Stimulated activated CD4-positive, alpha-beta T cell treated with anti-CD3 and anti-CD28 coated beads, Interleukin-1b, Interleukin-23, amount 100 ng/mL, for 48 hours (primary cell): ENCODE results near the gene NAA15.
A peak's percentile ranks its signal among the peaks of the same experiment; 100 is the strongest.
"Not testable (repeated sequence)": the region's sequence is repeated elsewhere in the genome, so short reads cannot be mapped to it uniquely, and the experiment has no call there.

Experiments used
- DNase-seq: peaks from one replicate; pipeline ENCODE4 v3.0.0-alpha.2; 2020

The NAA15 gene

DNA sequence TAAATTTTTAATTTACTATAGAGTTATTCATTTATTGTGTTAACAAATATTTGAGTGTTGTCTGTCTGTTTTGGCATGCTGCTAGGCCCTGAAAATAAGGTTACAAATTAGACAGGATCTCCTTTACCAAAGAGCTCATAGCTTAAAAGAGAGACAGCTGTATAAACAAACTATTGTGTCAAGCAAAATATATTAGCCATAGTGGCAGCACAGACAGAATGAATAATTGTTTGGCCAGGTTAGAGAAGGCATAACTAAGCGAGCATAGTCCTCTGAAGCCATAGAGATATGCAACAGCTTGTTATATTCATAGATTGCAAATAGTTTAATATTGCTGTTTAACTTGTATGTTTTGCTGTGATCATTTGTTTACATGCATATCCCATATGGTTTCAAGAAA, 67.7 kb downstream of the NAA15 start:
- no peak for DNase-seq

- no peak for DNase-seq
Measured at GRCh38 chr4:139374251-139374650, 72.9 kb downstream of the NAA15 start.

DNA sequence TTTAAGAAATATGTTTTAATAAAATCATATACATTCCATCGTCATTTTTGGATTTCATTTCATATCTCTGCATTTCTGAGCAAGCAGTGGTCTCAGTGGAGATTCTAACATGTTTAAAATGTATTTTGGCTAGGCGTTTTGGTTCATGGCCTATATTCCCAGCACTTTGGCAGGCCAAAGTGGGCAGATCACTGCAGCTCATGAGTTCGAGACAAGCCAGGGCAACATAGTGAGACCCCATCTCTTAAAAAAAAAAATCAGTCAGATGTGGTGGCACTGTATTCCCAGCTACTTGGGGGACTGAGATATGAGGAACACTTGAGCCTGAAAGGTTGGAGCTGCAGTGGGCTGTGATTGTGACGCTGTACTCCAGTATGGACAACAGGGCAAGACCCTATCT, 85.1 kb downstream of the NAA15 start:
- DNase-seq, result no peak

DNA sequence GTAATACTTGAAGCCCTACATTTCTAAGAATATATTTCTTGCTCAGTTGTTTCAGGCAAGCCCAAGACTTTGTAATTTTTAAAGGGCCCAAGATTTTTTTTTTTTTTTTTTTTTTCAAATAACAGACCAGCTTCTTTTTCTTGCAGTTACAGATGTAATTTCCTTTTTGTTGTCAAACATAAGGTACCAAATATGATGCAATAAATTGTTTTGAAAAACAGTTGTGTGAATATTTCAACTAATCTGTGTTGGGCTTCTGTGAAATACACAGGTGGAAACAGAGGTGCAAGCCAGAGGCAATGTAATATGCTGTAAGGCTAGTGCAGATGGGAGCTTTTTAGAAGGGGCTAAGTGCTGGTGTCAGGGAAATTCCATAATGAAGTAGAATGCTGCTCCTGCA, 87.8 kb downstream of the NAA15 start:
- no peak for DNase-seq

DNA sequence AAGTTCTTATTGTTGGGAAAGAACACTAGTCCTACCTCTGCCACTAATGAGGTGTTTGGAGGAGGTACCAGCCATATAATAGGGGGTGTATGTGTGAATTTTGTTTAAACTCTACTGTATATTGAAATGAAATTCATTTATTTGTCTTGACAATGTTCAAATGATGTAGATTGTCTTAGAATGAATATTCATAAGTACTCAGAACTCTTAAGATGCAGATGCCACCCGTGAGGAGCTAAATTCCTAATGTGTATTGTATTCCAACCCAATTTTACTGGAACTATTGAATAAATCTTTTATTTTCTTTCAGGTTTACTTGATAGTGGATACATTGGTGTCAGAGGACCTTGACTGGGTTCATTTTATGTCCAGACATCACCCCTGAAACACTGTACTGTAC, 88.7 kb downstream of the NAA15 start:
- no peak for DNase-seq

- no peak for DNase-seq
Measured at GRCh38 chr4:139391731-139392130, 90.4 kb downstream of the NAA15 start.

DNA sequence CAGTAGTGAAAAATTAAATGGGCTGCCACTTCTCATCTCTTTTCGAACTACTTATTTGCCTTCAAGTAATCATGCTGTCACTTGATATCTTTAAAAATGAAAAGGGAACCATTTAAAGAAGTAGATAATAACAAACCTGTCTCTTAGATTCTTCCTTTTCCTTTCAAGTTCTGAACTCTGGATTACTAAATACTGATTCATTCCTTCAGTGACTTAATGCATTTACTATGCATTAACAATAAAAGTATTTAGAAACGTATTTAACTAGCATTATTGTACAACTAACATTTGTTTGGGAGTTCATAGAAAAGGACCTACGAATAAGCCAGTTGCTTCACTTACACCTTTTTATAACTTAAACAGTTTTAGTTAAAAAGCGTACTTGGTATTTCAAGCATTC, 91.5 kb downstream of the NAA15 start:
- no peak for DNase-seq

DNA sequence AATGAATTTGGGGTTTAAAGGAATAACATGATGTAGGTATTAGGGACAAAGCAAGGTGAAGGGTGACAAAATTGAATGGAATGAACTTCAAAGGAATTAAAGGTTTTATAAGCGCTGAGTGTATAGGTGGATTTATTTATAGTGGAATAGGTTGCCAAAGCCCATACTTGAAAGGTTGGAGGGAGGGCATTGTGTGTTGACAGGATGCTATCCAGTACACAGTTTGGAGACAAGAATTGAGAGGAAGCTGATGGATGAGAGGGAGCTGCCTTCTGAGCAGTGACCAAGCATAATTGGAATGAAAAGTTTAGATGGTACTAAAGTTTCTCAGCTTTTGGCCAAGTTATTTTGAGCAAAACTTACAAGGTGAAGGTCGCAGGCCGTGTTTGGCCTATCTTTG, 100.1 kb downstream of the NAA15 start:
- no peak for DNase-seq

DNA sequence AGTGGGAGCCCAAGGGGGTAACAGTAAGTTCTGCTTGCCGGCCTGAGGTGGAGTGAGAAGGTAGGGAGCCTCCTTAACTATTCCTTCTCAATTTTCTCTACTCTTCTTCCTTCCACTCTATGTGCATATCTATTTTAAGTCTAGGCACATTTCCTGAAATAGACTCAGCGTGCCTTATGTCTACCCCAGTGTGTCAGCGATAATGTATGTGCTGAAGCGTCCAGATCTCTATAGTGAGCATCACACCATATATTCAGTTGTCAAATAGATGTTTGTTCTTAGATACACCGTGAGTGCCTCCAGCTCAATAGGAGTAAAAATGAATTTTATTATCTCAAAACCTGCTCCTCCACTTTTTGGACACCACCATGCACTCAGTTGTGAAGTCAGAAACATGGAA, 101.1 kb downstream of the NAA15 start:
- DNase-seq, result no peak

DNA sequence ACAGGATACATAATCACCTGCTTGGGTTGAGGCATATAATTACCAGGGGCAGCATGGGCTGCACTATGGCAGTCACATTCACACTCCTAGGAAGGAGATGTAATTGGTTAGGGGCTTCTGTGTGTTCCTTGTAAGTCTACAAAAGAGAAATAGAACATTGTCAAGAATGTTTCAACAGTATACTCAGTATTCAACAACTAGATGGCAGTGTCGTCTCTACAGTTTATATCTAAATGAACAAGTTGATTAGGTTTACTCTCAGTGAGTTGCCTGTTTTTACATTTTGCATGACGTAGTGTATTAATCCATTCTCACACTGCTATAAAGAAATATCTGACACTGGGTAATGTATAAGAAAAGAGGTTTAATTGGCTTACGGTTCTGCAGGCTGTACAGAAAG, 102.2 kb downstream of the NAA15 start:
- DNase-seq, result no peak

DNA sequence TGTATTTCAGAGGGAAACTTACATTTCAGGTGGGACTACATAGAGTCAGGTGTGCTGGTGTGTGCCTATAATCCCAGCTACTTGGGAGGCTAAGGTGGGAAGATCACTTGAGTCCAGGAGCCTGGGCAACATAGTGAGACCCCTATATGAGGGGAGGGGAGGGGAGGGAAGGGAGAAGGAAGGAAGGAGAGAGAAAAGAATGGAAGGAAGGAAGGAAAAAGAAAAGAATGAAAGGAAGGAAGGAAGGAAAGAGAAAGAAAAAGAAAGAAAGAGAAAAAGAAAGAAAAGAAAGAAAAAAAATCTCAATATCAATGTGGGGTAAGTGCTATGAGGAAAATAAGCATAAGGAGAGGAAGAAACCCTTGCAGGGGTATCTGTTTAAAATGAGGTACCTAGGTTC, 109.0 kb downstream of the NAA15 start:
- DNase-seq, result no peak

DNA sequence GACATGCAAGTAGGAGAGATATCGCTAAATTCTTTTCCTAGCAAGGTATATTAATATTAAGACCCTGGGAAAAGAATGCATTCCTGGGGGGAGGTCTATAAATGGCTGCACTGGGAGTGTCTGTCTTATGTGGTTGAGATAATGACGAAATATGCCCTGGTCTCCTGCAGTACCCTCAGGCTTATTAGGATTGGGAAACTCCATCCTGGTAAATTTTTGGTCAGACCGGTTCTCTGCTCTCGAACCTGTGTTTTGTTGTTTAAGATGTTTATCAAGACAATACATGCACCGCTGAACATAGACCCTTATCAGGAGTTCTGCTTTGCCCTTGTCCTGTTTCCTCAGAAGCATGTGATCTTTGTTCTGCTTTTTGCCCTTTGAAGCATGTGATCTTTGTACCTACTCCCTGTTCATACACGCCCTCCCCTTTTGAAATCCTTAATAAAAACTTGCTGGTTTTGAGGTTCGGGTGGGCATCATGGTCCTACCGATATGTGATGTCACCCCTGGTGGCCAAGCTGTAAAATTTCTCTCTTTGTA, 113.4 kb downstream of the NAA15 start:
- not testable (repeated sequence) for DNase-seq

- no peak for DNase-seq
Measured at GRCh38 chr4:139416073-139416673, 114.9 kb downstream of the NAA15 start.

DNA sequence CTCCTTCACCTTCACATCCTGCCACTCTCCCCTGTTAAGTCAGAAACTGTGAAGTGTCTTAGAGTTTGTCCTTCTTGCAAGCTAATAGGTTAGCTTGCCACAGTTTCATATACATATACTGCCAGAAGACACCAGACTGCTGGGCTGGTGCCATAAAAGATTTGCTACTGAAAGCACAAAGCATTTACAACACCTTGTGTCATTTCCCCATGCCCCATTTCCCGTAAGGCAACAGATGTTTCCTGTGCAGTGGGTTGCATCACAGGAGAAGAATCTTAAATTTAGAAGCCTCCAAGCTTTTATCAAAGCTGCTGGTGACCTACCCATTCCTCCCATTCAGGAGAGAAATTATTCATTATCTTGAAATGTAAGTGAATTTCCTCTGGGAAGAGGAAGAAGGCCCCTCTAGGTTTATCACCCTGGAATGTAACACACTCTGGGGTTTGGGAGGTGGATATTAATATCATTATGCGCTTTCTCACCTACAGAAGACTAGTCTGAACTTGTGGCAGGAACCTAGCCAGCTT, 118.1 kb downstream of the NAA15 start:
- DNase-seq, result peak; percentile 22

DNA sequence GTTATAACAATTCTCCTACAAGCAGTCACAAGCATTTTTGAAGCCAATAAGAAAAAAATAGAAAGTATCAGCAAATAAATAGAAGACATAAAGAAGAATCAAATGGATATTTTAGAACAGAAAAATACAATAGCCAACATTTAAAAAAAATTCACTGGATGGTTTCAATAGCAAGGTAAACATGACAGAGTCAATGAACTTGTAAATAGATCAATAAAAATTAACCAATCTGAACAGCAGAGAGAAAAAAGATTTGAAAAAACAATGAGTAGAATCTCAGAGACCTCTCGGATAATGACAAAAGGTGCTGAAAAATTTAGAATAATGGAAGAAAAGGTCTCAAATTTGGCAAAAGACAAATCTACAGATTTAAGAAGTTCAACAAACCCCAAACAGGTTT, 119.3 kb downstream of the NAA15 start:
- DNase-seq, result no peak

DNA sequence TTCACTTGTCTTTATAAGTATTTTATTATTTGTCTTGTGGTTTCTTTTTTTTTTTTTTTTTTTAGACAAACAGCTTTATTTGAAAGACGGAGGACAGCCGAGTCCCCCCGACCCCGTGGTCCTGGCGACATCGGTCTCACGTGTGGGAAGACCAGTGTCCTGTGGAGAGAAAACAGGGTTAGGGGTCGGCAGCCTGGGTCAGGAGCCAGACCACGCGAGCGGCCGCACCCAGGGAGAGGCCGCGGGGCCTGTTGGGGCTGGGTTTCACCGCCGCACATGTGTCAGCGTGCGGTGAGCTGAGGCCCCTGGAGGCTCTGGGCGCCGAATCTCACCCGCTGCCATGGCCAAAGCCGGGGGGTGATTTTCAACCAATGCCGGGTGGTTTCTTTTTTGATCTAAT, 134.8 kb downstream of the NAA15 start:
- no peak for DNase-seq

- DNase-seq, result no peak
Measured at GRCh38 chr4:139438141-139438540, 136.8 kb downstream of the NAA15 start.

DNA sequence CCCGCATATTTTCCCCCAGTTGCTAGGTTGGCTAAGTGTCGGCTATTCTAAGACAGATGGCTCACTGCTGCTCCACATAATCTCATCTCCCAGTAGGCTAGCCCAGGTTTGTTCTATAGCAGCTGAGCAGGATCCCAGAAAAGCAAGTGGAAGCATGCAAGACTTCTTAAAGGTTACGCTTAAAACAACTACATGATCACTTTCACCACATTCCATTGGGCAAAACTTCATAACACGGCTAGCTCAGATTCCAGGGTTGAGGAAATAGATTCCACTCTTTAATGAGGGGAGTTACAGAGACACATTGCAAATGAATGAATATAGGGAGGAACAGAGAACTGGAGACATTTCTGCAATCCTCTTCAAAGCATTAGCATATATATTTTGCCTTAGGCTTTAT, 139.7 kb downstream of the NAA15 start:
- DNase-seq, result no peak

DNA sequence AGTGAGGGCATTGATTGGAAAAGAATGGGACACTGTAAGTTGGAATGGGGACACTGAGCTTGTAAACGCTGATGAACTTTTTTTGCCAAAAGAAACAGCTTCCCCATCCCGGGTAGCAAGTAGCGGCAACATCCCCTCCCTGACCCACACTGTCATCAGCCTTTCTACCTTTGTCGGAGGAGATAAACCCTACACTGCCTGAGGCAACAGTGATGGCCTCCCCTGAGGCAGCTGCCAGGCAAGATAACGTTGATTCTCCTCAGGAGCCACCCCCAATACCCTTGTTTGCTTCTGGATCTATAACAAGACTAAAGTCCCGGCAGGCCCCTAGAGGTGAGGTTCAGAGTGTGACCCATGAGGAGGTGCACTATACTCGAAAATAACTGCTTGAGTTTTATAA, 142.4 kb downstream of the NAA15 start:
- DNase-seq, result no peak

DNA sequence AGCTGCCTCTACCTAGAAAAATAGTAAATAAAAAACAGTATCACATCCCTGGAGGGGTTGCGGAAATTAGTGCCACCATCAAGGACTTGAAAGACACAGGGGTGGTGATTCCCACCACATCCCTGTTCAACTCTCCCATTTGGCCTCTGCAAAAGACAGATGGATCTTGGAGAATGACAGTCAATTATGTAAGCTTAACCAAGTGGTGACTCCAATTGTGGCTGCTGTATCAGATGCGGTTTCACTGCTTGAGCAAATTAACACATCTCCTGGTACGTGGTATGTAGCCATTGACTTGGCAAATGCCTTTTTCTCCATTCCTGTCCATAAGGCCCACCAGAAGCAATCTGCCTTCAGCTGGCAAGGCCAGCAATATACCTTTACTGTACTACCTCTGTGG, 143.6 kb downstream of the NAA15 start:
- DNase-seq, result not testable (repeated sequence)

GRCh38 chr4:139447078-139447477, 145.8 kb downstream of the NAA15 start:
- not testable (repeated sequence) for DNase-seq

DNA sequence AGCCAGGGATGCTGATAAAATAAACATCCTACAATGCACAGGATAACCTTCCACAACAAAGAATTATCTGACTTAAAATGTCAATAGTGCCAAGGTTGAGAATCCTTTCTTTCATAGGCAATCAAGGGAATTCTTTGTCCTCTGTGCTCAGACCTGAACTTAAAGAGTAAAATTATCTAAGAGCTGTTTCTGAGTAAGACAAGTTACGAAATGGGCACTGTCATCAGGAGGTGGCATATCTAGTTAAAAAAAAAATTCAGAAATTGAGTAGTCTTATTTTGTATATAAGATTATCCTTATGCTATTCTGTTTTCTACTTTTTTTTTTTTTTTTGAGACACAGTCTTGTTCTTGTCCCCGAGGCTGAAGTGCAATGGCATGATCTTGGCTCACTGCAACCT, 149.3 kb downstream of the NAA15 start:
- DNase-seq, result no peak

GRCh38 chr4:139451997-139452396, 150.7 kb downstream of the NAA15 start:
- no peak for DNase-seq

DNA sequence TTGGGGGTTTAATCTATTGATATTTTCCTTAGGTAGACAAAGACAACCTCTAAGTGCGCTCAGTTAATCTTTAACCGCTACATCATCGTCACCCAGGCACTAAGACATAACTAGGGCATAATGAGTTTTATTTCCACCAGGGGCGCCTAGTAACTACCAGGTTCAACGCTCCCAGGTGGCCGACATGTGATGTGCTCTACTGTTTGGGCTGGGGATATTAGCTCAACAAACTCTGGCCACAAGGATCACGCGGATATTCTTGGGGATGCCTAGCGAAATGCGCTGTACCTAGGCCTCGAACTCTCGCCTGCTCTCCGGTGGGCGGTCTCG, 151.7 kb downstream of the NAA15 start:
- DNase-seq, result no peak

DNA sequence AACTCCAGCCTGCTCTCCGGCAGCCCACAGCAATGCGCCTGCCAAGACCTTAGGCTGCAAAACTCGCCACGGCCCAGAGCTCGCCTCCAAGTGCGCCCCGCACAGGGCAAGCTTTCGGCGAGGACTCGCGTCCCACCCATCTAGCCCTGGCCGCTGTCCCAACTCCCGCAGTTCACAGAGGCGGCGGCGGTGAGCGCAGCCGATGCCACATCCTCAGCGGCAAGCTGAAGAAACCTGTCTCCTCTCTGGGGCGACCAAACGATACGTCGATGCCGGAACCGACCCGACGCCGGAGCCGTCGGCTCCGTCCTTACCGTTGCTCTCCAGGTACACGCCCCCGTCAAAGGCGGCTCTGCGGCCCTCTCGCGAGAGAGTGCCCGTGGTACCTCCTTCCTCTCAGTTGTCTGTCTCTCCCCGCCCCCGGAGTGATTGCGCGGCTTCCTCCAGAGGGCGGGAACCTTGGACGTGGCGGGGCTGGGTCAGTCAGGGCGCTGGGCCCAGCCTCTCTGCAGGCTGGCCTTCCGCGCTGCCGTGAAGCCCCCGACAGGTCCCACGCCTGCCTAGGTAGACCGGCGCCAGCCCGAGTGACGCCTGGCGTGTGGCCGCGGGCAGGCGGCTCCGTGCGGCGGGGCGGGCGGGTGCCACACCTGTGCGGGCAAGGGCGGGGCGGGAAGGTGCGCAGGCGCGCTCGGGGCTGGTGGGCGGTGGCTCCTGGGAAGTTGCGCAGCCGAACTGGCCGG, 152.2 kb downstream of the NAA15 start:
- peak; percentile 98 for DNase-seq
